Nucleus accumbens (tissue), 56 donors: ENCODE data around the gene POLK.
"Not testable (repeated sequence)": the region's sequence is repeated elsewhere in the genome, so short reads cannot be mapped to it uniquely, and the experiment has no call there.

Experiments
- DNase-seq, 56 donors: peaks; one replicate each; lab custom pipeline; 2025; lab: John Stamatoyannopoulos, UW

Gene POLK

DNA sequence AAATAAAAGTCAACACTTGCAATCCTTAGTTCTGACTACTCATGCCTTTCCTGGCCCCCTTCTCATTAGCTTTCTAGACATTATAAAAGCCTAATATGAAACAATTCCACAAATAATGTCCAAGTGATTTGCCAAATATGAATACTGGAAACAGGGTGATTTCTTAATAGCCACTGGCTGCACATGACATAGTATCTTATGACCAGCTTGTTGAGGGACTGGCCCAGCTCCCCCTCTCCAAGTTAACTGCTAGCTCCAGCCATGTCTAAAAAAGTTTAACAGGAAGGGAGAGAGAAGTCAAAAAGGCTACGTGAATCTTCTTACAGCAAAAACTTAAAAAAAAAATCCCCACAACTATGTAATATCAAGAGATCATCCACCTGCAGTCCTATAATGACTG is 1.7 kb upstream of the POLK start:
- DNase-seq = no peak

DNA sequence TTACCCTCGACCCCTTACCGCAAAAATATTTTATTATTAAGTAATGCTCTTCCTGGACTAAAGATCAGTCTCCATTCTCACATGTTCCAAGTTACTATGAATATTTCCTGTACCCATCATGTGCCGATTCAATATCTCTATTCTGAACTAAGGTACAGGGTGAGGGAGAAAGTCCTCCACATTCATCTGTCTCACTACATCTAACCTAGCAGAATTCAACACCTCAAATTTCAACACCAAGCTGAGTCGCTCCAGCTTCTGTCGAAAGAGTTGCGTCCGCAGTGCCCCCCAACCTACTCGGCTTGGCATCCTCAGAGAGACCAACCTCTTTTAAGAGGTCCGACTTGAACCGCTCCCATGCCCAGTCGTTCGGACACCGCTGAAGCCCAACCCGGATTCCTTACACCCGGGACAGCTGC is 1.3 kb upstream of the POLK start:
- peak in 14 of 56 donors; percentile 14 to 62 (median 40) for DNase-seq

DNA sequence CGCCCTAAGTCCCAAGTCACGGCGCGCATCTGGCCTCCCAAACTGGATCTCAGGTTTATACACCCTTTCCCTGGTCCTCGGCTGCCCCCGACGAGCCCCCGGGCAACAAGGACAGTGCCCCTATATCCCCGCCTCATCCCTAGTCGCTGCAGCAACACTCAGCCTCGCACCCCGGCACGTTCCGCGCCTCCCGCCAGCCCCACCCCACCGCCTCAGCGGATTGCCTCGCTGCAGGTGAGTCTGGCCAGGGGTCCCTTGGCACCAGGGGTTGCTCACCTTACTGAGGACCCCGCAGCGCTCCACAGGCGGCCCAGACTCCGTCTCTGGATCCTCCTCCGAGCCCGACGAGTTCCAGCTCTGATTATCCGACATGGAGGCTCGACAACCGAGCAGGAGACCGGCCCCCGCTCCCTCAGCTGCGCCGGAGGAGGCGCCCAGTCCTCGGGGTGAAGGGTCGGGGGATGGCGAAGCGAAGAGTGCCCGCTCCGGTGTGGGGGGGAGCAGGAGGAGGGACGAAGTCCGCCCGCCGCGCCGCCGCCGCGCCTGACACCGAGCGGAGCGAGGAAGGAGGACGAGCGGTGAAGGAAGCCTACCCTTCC is 756 bp upstream of the POLK start:
- DNase-seq = peak in 42 of 56 donors; percentile 12 to 77 (median 62)

DNA sequence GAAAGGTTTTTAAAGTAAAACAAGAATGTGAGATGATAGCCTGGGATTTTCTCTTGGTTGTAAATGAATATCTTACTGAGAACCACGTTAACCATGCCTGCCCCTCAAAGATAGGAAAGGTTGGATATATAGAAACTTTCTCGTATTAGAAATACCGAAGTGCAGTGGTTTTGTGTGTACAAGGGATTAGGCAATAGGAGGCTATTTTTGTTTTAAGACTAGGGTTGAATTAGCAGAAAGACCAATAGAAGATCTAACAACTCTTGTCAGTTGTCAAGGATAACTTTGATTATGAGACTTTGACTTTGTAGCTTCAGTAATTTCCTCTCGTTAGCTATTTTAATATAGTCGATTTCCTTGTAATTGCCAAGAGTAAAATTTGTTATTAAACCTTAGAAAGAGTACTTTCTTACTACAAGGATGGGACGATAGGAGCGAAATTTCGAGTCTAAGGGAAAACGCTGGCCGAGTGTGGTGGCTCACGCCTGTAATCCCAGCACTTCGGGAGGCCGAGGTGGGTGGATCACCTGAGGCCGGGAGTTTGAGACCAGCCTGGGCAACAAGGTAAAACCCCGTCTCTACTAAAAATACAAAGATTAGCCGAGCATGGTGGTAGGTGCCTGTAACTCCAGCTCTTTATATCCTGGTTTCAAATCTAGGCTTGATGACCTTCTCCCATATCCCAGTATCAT is 838 bp downstream of the POLK start:
- no peak for DNase-seq

DNA sequence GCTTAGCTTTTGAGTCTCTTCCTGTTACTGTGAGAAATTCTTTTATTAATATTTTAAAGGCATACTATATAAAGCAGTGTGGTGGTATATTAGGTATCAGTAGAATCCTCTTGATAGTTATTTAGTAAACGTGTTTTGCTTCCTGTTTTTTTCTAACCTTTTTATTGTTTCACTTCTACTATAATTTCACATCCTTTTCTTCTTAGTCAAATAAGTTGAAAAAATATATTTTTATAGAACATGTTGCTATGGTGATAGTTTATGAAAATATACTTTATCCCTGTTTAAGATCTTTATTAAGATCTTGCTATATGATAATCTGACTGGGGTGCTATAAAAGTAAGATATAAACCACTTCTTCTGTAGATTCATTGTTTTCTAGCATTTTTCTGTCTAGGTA is 2.1 kb downstream of the POLK start:
- no peak for DNase-seq

DNA sequence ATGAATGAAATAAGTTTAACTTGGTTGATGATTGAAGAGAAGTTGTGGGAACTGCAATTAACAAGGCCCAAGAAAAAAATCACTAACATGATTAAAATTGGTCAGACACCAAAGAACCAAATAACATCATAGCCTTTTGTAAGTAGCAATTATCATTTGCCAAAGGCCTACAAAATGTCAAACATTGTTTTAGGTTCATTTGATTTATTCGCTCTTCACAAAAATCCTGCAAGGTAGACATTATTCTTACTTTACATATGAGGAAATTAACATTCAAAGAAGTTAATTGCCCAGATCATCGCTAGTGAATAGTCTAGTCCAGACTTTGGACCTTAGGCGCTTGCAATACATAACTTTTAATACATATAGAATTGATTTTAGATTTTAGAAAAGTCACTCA is 2.6 kb downstream of the POLK start:
- DNase-seq = no peak

DNA sequence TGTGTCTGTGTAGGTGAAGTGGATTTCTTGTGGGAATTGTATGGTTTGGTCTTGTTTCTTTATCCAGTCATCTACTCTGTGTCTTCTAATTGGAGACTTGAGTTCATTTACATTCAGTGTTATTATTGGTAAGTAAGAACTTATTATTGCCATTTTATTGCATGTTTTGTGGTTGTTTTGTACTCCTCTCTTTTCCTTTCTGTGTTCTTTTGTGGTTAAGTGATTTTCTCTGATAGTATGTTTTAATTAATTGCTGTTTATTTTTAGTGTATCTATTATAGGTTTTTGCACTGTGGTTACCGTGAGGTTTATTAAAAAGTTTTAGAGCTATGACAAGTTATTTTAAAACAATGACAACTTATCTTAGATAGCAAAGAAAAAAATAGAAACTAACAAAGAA is 8.1 kb downstream of the POLK start:
- DNase-seq = no peak

DNA sequence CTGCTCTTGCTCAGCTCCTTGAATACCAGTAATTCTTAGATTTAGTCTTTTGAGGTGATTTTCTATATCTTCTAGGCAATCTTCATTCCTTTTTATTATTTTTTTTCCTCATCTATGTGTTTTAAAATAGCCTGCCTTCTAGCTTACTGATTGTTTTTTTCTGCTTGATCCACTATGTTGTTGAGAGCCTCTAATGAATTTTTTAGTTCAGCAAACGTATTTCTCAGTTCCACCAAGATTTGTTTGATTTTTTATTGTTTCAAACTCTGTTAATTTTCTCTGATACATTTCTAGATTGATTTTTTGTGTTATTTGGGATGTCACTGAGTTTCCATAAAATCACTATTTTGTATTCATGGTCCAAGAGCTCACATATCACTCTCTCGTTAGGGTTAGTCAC is 9.5 kb downstream of the POLK start:
- DNase-seq = no peak

DNA sequence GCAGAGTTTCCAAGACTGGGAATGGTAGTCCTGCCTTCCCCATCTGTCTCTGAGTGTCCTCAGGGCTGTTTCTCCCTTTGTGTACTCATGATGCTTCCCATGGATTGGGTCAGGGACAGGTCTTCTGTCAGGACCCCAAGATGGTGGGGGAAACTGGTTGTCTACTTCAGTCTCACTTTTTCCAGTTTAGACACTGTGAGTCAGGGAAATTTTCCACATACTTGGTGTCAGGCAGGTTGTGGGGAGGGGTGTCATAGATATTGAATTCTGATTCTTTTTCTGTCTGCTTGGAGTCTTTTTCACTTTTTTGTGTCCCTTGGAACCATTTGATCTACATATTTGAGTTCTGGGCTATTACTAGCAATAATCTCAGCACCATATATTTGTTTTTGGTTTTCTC is 10.3 kb downstream of the POLK start:
- no peak for DNase-seq

DNA sequence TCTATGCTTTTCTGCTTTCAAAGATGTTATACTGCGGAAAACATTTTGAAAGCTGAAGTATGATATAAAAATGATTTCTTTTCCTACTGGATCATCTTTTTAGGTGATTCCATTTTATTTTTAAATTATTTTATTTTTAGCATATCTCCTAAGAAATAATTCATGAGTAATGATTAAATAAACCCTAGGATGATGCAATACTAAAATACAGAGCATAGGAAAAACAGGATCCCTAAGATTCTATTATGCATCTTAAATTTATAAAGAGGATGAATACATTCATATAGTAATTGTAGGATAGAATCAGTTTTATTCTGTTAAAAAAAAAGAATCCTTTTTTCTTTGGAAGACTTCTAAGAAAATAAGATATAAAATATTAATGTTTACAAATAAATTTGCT is 10.9 kb downstream of the POLK start:
- DNase-seq = no peak

DNA sequence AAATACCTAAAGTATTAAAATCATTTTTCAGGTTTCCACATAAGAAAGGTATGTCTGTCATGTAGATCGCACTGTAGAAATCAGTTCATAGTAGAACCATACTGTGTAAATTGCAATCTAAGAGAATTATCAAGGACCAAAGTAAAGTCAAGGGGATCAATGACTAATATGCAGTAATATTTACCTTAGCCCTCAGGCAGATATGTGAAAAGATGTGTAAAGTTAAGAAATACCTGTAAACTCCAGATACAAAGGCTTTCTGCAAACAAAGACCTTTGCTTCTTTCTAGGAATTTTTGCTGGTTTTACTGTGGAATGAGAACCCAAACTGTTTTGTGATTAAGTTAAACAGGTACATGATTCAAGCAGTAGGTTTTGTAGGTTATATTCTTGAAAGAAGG is 11.6 kb downstream of the POLK start:
- no peak for DNase-seq

DNA sequence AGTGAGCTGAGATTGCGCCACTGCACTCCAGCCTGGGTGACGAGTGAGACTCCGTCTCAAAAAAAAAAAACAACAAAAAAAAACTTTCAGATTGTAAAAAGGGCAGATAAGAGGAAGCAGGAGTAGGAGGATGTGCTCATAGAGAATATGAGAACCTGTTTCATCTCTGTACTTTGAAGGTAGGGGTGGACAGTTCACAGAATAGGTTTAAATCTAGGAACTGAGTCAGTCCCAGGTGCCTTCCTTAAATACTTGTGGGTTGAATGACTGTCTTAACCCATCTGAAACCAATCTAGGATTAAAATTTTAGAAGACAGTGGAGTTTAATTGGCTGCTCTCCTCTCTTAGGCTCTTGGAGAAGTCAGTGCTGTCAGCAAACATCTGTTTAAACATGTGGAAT is 12.4 kb downstream of the POLK start:
- no peak for DNase-seq

DNA sequence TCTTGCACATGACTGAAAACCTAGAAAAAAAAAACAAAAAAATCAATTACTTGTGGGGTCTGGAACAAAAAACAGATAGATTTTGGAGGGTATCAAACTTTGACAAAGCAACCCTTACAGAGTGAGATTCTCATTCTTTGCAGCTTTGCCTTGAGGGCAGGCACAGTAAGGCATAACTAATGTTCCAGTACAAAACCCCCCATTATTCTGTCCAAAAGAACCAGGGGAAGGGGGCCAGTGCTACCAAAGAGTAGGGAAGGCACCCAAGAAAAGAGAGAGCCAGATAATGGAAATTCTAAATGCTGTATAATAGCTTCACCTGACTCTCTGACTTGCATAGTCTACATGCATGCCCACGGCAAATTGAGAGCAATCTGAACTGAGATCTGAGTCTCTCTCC is 12.9 kb downstream of the POLK start:
- DNase-seq = no peak

DNA sequence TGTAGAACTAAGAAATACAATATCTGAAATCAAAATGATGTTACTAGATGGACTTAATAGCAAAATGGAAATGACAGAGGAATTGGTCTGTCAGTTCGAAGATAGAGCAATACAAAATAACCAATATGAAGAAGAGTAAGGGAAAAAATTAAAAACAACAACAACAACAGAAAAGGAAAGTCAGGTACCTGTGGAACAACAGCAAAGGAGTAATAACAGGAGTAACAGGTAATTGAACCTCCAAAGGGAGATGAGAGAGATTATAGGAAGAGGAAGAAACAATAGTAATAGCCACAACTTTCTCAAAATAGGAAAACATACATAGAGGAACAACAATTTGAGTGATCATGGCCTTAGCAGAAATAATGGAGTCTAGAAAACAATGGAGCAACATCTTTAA is 13.7 kb downstream of the POLK start:
- no peak for DNase-seq

DNA sequence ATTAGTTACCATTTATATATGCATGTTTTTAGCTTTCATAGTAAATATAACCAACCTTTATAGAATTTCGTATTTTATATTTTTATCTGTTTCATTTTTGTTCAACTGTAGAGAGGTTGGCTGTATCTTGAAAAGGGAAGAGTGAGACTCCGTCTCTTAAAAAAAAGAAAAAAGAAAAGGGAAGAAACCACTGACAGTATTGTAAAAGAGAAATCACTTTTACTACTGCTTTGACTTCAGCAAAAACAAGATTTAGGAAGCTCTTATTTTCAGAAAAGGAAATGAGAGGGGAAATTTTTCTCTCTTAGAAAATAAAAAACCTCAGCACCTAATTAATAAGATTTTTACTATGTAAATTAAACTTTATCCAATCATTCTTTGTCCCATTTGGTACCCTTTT is 14.4 kb downstream of the POLK start:
- DNase-seq = no peak

DNA sequence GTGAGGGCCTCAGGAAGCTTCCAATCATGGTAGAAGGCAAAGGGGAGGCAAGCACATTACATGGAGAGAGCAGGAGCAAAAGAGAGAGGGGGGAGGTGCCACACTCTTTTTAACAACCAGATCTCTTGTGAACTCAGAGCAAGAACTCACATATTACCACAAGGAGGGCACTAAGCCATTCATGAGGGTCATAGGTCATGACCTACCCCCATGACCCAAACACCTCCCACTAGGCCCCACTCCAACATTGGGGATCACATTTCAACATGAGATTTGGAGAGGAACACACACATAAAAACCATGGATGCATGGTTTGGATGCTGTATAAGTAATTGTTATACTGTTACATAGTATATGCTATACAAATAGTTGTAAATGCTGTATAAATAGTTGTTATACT is 17.5 kb downstream of the POLK start:
- DNase-seq = no peak

DNA sequence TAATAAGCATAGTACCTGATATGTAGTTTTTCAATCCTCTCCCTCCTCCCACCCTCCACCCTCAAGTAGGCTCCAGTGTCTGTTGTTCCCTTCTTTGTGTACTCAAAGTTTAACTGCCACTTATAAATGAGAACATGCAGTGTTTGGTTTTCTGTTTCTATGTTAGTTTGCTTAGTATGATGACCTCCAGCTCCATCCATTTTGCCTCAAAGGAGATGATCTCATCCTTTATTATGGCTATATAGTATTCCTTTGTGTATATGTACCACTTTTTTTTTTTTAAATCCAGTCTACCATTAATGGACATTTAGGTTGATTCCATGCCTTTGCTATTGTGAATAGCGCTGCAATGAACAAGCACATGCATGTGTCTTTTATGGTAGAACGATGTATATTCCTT is 20.5 kb downstream of the POLK start:
- no peak for DNase-seq

DNA sequence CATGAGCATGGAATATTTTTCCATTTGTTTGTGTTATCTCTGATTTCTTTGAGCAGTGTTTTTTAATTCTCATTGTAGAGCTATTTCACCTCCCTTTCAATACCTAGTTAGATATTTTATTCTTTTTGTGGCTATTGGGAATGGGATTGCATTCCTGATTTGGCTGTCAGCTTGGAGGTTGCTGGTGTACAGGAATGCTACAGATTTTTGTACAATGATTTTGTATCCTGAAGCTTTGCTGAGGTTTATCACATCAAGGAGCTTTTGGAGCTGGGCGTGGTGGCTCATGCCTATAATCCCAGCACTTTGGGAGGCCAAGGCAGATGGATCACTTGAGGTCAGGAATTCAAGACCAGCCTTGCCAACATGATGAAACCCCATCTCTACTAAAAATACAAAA is 22.0 kb downstream of the POLK start:
- DNase-seq = not testable (repeated sequence)

DNA sequence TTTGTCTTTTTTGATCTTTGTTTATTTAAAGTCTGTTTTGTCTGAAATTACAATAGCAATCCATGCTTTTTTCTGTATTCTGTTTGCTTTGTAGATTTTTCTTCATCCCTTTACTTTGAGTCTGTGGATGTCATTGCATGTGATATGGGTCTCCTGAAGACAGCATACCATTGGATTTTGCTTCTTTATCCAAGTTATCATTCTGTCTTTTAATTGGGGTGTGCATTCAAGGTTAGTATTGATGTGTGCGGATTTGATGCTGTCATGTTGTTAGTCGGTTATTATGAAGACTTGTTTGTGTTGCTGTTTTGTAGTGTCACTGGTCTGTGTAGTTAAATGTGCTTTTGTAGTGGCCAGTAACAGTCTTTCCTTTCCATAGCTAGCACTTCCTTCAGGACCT is 23.0 kb downstream of the POLK start:
- no peak for DNase-seq

DNA sequence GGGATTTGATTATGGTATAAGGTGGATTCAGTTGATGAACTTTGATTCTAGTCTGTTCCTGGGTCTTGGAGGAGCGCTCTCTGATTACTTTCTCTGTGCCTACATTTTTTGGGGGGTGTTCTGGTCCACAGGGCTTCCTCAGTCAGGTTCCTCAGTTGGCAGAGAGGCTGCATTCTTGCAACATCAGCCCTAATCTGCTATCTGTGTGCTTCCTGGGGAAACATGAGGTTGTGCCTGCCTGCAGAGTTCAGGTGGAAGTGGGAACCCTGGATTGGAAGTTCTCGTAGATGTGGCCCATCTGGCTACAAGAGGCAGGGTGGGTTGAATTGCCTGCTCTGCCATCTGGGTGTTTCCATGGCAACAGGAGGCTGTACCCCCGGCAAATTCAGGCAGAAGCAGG is 24.5 kb downstream of the POLK start:
- DNase-seq = no peak

DNA sequence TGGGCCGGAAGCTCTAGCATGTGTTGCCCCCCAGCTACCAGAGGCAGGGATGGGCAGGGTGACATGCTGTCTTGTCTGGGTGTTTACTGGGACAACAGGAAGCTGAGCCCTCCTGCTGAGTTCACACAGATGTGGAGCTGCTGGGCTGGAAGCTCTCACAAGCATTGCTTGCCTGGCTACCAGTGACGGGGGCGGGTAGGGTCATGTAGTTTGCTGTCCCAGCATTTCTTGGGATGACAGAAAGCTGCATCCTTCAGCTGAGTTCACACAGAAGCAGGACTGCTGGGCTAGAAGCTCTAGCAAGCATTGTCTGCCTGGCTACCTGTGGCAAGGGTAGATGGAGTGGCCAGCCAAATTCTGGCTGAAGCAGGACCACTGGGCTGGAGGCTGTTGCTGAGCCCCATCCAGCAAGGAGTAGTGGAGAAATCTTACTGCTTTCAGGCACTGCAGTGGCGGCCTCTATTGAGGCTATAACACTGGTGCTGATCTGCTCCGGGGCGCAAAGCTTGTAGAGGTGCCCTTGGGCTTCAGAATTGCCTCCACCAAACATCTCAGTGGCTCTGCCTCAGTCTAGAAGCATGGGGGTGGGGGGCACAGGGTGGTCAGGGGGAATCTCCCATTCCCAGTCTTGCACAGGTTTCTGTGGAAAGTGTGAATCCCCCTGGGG is 25.1 kb downstream of the POLK start:
- no peak for DNase-seq

DNA sequence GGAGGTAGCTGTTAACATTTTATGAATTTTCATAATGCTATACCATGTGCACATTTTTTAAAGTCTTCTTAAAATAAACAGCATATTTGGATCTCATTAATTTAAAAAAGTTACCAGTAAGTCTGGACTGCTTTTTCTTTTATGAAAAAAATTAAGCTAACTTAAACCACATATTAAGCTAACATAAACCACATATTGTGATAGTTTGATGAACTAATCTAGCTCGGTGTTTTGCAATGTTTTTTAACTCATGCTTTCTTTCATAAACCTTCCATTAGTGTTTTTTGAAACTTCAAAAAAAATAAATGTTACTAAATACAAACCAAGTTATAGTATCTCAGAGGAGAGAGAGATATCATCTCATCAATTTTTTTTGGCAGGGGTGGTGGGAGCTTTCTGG is 26.5 kb downstream of the POLK start:
- DNase-seq = no peak
